Upper lobe of left lung (tissue), 4 donors: ENCODE data around the gene C1orf185.

Experiments
- POLR2A ChIP-seq, 4 donors: fragments of 450-650 bp; IDR thresholded peaks; one replicate each; pipeline ENCODE4 v1.5.1; 2016 to 2017; ENCODE audit warnings: antibody characterized with exemption in 4 of 4, mild to moderate bottlenecking in 2 of 4
- TF ChIP-seq, protein P1 (sequence below), 6 experiments: fragments of 450-650 bp in 4 of 6; fragments of 200-600 bp in 2 of 6; sonication (generic) in 2 of 6; IDR thresholded peaks; one replicate each; pipeline ENCODE4 v1.5.1; 2016 to 2019; ENCODE audit warnings: antibody characterized with exemption in 6 of 6

DNA sequence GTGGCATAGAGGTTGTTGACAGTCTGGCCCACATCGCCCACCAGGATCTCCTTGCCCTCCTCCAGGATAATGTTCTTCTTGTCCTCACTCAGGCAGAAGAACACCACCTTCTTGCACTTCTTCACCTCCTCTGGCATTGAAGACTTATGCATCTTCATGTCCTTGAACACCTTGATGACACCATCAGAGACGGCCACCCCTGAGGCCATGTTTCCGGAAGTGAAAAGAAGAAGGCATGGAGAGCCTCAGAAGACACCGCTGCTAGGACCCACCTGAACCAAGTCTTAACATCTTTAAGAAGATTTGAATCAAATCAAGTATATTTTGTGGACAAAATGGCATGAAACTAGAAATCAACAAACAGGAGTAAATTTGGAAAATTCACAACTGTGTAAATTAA lies 56.2 kb downstream of the C1orf185 start:
- no peak for TF ChIP-seq POLR2A (IDR thresholded peaks at IDR 0.05)
- TF ChIP-seq, protein P1, sequence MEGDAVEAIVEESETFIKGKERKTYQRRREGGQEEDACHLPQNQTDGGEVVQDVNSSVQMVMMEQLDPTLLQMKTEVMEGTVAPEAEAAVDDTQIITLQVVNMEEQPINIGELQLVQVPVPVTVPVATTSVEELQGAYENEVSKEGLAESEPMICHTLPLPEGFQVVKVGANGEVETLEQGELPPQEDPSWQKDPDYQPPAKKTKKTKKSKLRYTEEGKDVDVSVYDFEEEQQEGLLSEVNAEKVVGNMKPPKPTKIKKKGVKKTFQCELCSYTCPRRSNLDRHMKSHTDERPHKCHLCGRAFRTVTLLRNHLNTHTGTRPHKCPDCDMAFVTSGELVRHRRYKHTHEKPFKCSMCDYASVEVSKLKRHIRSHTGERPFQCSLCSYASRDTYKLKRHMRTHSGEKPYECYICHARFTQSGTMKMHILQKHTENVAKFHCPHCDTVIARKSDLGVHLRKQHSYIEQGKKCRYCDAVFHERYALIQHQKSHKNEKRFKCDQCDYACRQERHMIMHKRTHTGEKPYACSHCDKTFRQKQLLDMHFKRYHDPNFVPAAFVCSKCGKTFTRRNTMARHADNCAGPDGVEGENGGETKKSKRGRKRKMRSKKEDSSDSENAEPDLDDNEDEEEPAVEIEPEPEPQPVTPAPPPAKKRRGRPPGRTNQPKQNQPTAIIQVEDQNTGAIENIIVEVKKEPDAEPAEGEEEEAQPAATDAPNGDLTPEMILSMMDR (IDR thresholded peaks at IDR 0.05), result no peak
